Measurements from ENCODE around the gene SUSD2. TPM values are rescaled to one million over a fixed set of nuclear protein-coding genes. Genes with fewer than 3 reads are reported as not detected.

The SUSD2 gene
- total and polyA plus RNA-seq, 9 of the 15 experiments (the other 6 are each of a cell fraction or from before 2014, with no cell fraction given): 0.01 to 0.16 (median 0.04) TPM; not detected in 4

GRCh38 chr22:24176040-24176439 lies 5.2 kb upstream of the SUSD2 start:
- no peak for TF ChIP-seq GABPB2 (CRISPR knock-in tag; conservative IDR thresholded peaks at IDR 0.05)
- Histone ChIP-seq H3K36me3 (ENCODE audit: control insufficient read depth, insufficient read depth, low read length) (peaks cover 44% of the 10 kb centered on the region; the same call in 2 of the 3 replicates), H3K4me2 (ENCODE audit: insufficient read depth, low read length) (no peak overlapping the region), H3K9ac (ENCODE audit: insufficient read depth in 1 of 2, low read depth in 2 of 2, low read length in 2 of 2) (no peak overlapping the region; a peak in 1 of 4 replicates), H3K4me1 (replicated peaks in 1 of 2; ENCODE audit: control insufficient read depth in 2 of 2, insufficient read depth in 2 of 2, low read length in 2 of 2) (peaks cover 0 to 22% of the 10 kb centered on the region in 2 experiments; a peak in 2 of 5 replicates), H3K27ac (ENCODE audit: extremely low read depth, low read depth, low read length) (no peak overlapping the region), H3K4me3 (no peak overlapping the region), H2AFZ (ENCODE audit: low read depth, low read length) (no peak overlapping the region), H4K20me1 (replicated peaks; ENCODE audit: control insufficient read depth, insufficient read depth, low read length) (peaks cover 6% of the 10 kb centered on the region; the same call in 1 of the 2 replicates), H3K27me3 (ENCODE audit: control insufficient read depth in 2 of 2, insufficient read depth in 2 of 2, low read length in 2 of 2) (no peaks in the 10 kb centered on the region), H3K9me1 (ENCODE audit: control insufficient read depth, insufficient read depth, low read length) (no peaks in the 10 kb centered on the region), H3K9me3 (replicated peaks; ENCODE audit: control insufficient read depth, insufficient read depth, low read depth, low read length) (no peaks in the 10 kb centered on the region), H3K79me2 (ENCODE audit: control insufficient read depth, insufficient read depth, low read length) (no peaks in the 10 kb centered on the region)
- 94% methylated on average over 3 of the region's 11 CpGs for WGBS (ENCODE audit: insufficient coverage, low coverage, missing lambda C conversion rate)
- ATAC-seq: no peak
- no TSS peak for BruUV-seq (replicated peaks)
- in situ Hi-C loops (cut with MboI): loop anchor here (10.0 kb wide), 1 partner anchor 221 kb away; no protein-coding TSS in a partner anchor
- POLR2A ChIA-PET: no interaction called here
- intact Hi-C loops (cut with micrococcal nuclease): no loop called here
- no peak for FAIRE-seq
- CTCF ChIA-PET (ENCODE audit: low intra/inter-chr PET ratio): no interaction called here
- DNase-seq (ENCODE audit: extremely low read depth in 1 of 4, low spot score in 3 of 4): no peak

GRCh38 chr22:24176630-24177029 lies 4.7 kb upstream of the SUSD2 start:
- in situ Hi-C loops (cut with MboI): loop anchor here (10.0 kb wide), 1 partner anchor 222 kb away; no protein-coding TSS in a partner anchor
- POLR2A ChIA-PET: interaction anchor here (0.6 to 0.7 kb wide), 2 partner anchors 11 to 22 kb away, joined by 3 to 4 read pairs; no protein-coding TSS in a partner anchor
- H4K20me1 ChIP-seq (replicated peaks; ENCODE audit: control insufficient read depth, insufficient read depth, low read length): peaks cover 6% of the 10 kb centered on the region; the same call in 1 of the 2 replicates
- DNase-seq (ENCODE audit: extremely low read depth in 1 of 4, low spot score in 3 of 4) (no peak), FAIRE-seq (no peak), ATAC-seq (no peak)
- no peaks in the 10 kb centered on the region for H3K9me1 ChIP-seq (ENCODE audit: control insufficient read depth, insufficient read depth, low read length)
- H3K4me3 ChIP-seq: no peak overlapping the region
- H3K27me3 ChIP-seq (ENCODE audit: control insufficient read depth in 2 of 2, insufficient read depth in 2 of 2, low read length in 2 of 2): no peaks in the 10 kb centered on the region
- WGBS (ENCODE audit: insufficient coverage, low coverage, missing lambda C conversion rate): 81% methylated on average over 3 of the region's 10 CpGs
- H3K9me3 ChIP-seq (replicated peaks; ENCODE audit: control insufficient read depth, insufficient read depth, low read depth, low read length): no peaks in the 10 kb centered on the region
- no peak overlapping the region; a peak in 1 of 4 replicates for H3K9ac ChIP-seq (ENCODE audit: insufficient read depth in 1 of 2, low read depth in 2 of 2, low read length in 2 of 2)
- H3K27ac ChIP-seq (ENCODE audit: extremely low read depth, low read depth, low read length): no peak overlapping the region
- peaks cover 0 to 28% of the 10 kb centered on the region in 2 experiments; a peak in 2 of 5 replicates for H3K4me1 ChIP-seq (replicated peaks in 1 of 2; ENCODE audit: control insufficient read depth in 2 of 2, insufficient read depth in 2 of 2, low read length in 2 of 2)
- BruUV-seq (replicated peaks): no TSS peak
- peaks cover 38% of the 10 kb centered on the region; the same call in 1 of the 3 replicates for H3K36me3 ChIP-seq (ENCODE audit: control insufficient read depth, insufficient read depth, low read length)
- no peaks in the 10 kb centered on the region for H3K79me2 ChIP-seq (ENCODE audit: control insufficient read depth, insufficient read depth, low read length)
- intact Hi-C loops (cut with micrococcal nuclease): no loop called here
- no peak overlapping the region for H3K4me2 ChIP-seq (ENCODE audit: insufficient read depth, low read length)
- CTCF ChIA-PET (ENCODE audit: low intra/inter-chr PET ratio): no interaction called here
- H2AFZ ChIP-seq (ENCODE audit: low read depth, low read length): no peak overlapping the region
- TF ChIP-seq NFE2L1 (tag; IDR thresholded peaks at IDR 0.05; ENCODE audit: borderline replicate concordance, low read depth): no peak
- TF ChIP-seq MAZ (CRISPR knock-in tag; conservative IDR thresholded peaks at IDR 0.05 in 1 of 2, IDR thresholded peaks at IDR 0.05 in 1 of 2): no peak
- TF ChIP-seq NELFE (IDR thresholded peaks at IDR 0.05; ENCODE audit: insufficient read depth, insufficient read length): no peak
- TF ChIP-seq NCOA6 (IDR thresholded peaks at IDR 0.05): no peak
- no peak for TF ChIP-seq GMEB1 (CRISPR knock-in tag; IDR thresholded peaks at IDR 0.05)
- no peak for TF ChIP-seq PTTG1 (tag; IDR thresholded peaks at IDR 0.05; ENCODE audit: low read depth)
- no peak for TF ChIP-seq POLR2H (tag; IDR thresholded peaks at IDR 0.05; ENCODE audit: low read depth)
- TF ChIP-seq SOX6 (IDR thresholded peaks at IDR 0.05): no peak
- TF ChIP-seq ZNF212 (CRISPR knock-in tag; IDR thresholded peaks at IDR 0.05): no peak
- TF ChIP-seq HDAC6 (IDR thresholded peaks at IDR 0.05; ENCODE audit: low read depth, low read length): no peak
- TF ChIP-seq NFE2 (IDR thresholded peaks at IDR 0.05; ENCODE audit: low read depth): no peak
- TF ChIP-seq IFI16 (CRISPR knock-in tag; IDR thresholded peaks at IDR 0.05): no peak
- no peak for TF ChIP-seq ZNF41 (CRISPR knock-in tag; conservative IDR thresholded peaks at IDR 0.05)
- TF ChIP-seq DNMT1 (IDR thresholded peaks at IDR 0.05): no peak
